ENCODE results near the gene OR1J1.

OR1J1 gene

DNA sequence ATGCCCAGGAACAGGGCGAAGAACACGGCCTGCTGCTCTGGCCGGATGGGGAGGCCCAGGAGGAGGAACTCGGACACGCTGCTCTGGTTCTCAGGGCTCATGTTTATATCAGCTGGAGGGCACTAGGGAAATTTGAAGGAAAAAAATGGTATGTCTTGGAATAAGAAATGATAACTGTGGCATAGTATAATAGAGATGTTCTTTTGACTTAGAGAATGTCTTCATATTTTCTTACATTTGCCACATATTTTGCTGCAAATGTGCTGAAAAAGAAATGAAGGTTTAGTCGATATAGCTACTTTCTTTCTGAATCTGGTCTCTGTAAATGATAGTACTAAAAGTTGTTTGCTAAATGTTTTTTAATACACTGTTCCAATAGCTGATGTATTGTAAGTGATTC lies at the start of gene OR1J1:
Gene OR1J1, minus strand, starts transcription at position 101 of the 400 bp plus-strand sequence. Its CDS starts 0 bp downstream, at position 101.
- H3K4me3 ChIP-seq (ENCODE audit: low read depth, low read length) = no peak within 1 kb of the TSS
- DNase-seq (ENCODE audit: low read depth) = no peak
- TF ChIP-seq CTCF (IDR thresholded peaks at IDR 0.05; ENCODE audit: control insufficient read depth, extremely low read depth, insufficient read depth) = no peak

GRCh38 chr9:122527193-122527592 lies 49.5 kb upstream of the OR1J1 start, which contains the start of gene OR1N1:
OR1N1 (minus strand) TSS chr9:122527293; CDS start chr9:122527293, 0 bp downstream.
- DNase-seq (ENCODE audit: low read depth) = no peak
- TF ChIP-seq CTCF (IDR thresholded peaks at IDR 0.05; ENCODE audit: control insufficient read depth, extremely low read depth, insufficient read depth) = no peak
- no peak within 1 kb of the TSS for H3K4me3 ChIP-seq (ENCODE audit: low read depth, low read length)

GRCh38 chr9:122526602-122527001 lies 48.9 kb upstream of the OR1J1 start:
- H3K4me3 ChIP-seq (ENCODE audit: low read depth, low read length) = no peak overlapping the region
- no peak for DNase-seq (ENCODE audit: low read depth)
- TF ChIP-seq CTCF (IDR thresholded peaks at IDR 0.05; ENCODE audit: control insufficient read depth, extremely low read depth, insufficient read depth) = no peak

DNA sequence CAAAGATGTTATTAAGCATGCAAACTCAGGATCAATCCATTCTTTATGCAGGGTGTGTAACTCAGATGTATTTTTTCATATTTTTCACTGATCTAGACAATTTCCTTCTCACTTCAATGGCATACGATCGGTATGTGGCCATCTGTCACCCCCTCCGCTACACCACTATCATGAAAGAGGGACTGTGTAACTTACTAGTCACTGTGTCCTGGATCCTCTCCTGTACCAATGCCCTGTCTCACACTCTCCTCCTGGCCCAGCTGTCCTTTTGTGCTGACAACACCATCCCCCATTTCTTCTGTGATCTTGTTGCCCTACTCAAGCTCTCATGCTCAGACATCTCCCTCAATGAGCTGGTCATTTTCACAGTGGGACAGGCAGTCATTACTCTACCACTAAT lies 41.6 kb upstream of the OR1J1 start:
- no peak for TF ChIP-seq CTCF (IDR thresholded peaks at IDR 0.05; ENCODE audit: control insufficient read depth, extremely low read depth, insufficient read depth)
- no peak overlapping the region for H3K4me3 ChIP-seq (ENCODE audit: low read depth, low read length)
- no peak for DNase-seq (ENCODE audit: low read depth)

DNA sequence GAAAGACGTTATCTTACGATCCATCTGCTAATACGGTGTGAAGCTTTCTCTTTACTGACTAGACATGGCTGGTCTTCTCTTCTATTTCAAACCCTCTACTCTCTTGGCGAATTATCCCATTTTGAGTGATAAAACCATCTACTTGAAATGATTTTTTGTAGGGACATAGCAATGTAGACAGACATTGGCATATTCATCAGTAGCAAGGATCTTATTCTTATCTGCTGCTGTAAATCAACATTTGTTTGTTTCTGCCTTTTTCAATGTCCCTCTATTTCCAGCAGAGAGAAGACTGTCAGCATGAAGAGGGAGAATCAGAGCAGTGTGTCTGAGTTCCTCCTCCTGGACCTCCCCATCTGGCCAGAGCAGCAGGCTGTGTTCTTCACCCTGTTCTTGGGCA lies 41.1 kb upstream of the OR1J1 start, which contains the start of gene OR1J4:
Gene OR1J4, plus strand, starts transcription at position 301 of the 400 bp plus-strand sequence. Its CDS starts 0 bp downstream, at position 301.
- DNase-seq (ENCODE audit: low read depth) = no peak
- no peak for TF ChIP-seq CTCF (IDR thresholded peaks at IDR 0.05; ENCODE audit: control insufficient read depth, extremely low read depth, insufficient read depth)
- H3K4me3 ChIP-seq (ENCODE audit: low read depth, low read length) = no peak within 1 kb of the TSS

DNA sequence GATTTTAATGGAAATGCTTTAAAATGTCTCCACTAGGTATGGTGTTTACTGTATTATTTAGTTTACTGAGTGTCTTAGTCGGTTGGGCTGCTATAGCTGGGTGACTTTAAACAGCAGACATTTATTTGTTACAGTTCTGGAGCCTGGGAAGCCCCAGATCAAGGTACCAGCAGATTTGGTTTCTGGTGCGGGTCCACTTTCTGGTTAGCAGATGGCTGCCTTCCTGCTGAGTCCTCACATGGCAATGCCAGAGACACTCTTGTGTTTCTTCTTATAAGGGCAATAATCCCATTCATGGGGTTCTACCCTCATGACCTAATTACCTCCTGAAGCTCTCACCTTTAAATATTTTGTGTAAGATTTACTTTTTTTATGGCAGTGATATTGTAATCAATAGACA lies 40.5 kb upstream of the OR1J1 start:
- H3K4me3 ChIP-seq (ENCODE audit: low read depth, low read length) = no peak overlapping the region
- no peak for DNase-seq (ENCODE audit: low read depth)

More for the DNA sequence above, 40.5 kb upstream of the OR1J1 start:
- TF ChIP-seq CTCF (IDR thresholded peaks at IDR 0.05; ENCODE audit: control insufficient read depth, extremely low read depth, insufficient read depth) = no peak

Data from LNCaP clone FGC (cell line).